ENCODE measurements around the gene CYP2A7.
A peak's percentile ranks its signal among the peaks of the same experiment; 100 is the strongest.
"Not testable (repeated sequence)": the region's sequence is repeated elsewhere in the genome, so short reads cannot be mapped to it uniquely, and the experiment has no call there.

Gene CYP2A7

GRCh38 chr19:40836754-40837429 lies 45.1 kb downstream of the CYP2A7 start:
- Histone ChIP-seq H3K4me3 (no peak overlapping the region), H3K27ac (no peak overlapping the region), H3K9me3 (ENCODE audit: low read depth, low read length) (no peaks in the 10 kb centered on the region), H3K36me3 (ENCODE audit: insufficient read depth, low read length) (no peaks in the 10 kb centered on the region), H3K9ac (ENCODE audit: insufficient read length) (no peak overlapping the region)
- no peak for DNase-seq (ENCODE audit: low read depth, low spot score)
- TF ChIP-seq POLR2AphosphoS5 (IDR thresholded peaks at IDR 0.05; ENCODE audit: borderline replicate concordance, low read depth, low read length): no peak
- no peak for TF ChIP-seq EZH2 (IDR thresholded peaks at IDR 0.05)

GRCh38 chr19:40833728-40834533 lies 48.1 kb downstream of the CYP2A7 start:
- H3K9ac ChIP-seq (ENCODE audit: insufficient read length); DNase-seq (ENCODE audit: low read depth, low spot score); H3K4me3 ChIP-seq; H3K9me3 ChIP-seq (ENCODE audit: low read depth, low read length); H3K27ac ChIP-seq; H3K36me3 ChIP-seq (ENCODE audit: insufficient read depth, low read length): not testable (repeated sequence)

- not testable (repeated sequence) for H3K9ac ChIP-seq (ENCODE audit: insufficient read length); H3K9me3 ChIP-seq (ENCODE audit: low read depth, low read length); H3K36me3 ChIP-seq (ENCODE audit: insufficient read depth, low read length); H3K4me3 ChIP-seq; DNase-seq (ENCODE audit: low read depth, low spot score)
- peak overlapping the region; percentile 81; the same call in 1 of the 2 replicates for H3K27ac ChIP-seq
Observed at GRCh38 chr19:40832431-40832790, 49.6 kb downstream of the CYP2A7 start.

GRCh38 chr19:40831502-40832430 lies 50.3 kb downstream of the CYP2A7 start:
- peak; percentile 55 for DNase-seq (ENCODE audit: low read depth, low spot score)
- no peaks in the 10 kb centered on the region for H3K9me3 ChIP-seq (ENCODE audit: low read depth, low read length)
- 0 out of 2 replicates have a peak overlapping the region, but pooled peaks have one; percentile 18 for H3K4me3 ChIP-seq
- no peaks in the 10 kb centered on the region for H3K36me3 ChIP-seq (ENCODE audit: insufficient read depth, low read length)
- TF ChIP-seq FOXP2 (optimal IDR thresholded peaks at IDR 0.05; ENCODE audit: control extremely low read depth, extremely low read length, insufficient read depth): no peak
- no peak for TF ChIP-seq POLR2AphosphoS5 (IDR thresholded peaks at IDR 0.05; ENCODE audit: borderline replicate concordance, low read depth, low read length)
- no peak for TF ChIP-seq EZH2 (IDR thresholded peaks at IDR 0.05)
- H3K9ac ChIP-seq (ENCODE audit: insufficient read length): peak overlapping the region; percentile 45
- peak overlapping the region; percentile 81 for H3K27ac ChIP-seq

GRCh38 chr19:40830741-40831140 lies 51.3 kb downstream of the CYP2A7 start:
- not testable (repeated sequence) for H3K27ac ChIP-seq; H3K4me3 ChIP-seq; H3K36me3 ChIP-seq (ENCODE audit: insufficient read depth, low read length); DNase-seq (ENCODE audit: low read depth, low spot score); H3K9ac ChIP-seq (ENCODE audit: insufficient read length); H3K9me3 ChIP-seq (ENCODE audit: low read depth, low read length)

GRCh38 chr19:40829205-40829604 lies 52.8 kb downstream of the CYP2A7 start:
- no peaks in the 10 kb centered on the region for H3K9me3 ChIP-seq (ENCODE audit: low read depth, low read length)
- no peak overlapping the region for H3K4me3 ChIP-seq
- no peak overlapping the region for H3K27ac ChIP-seq
- no peaks in the 10 kb centered on the region for H3K36me3 ChIP-seq (ENCODE audit: insufficient read depth, low read length)
- DNase-seq (ENCODE audit: low read depth, low spot score): no peak
- TF ChIP-seq POLR2AphosphoS5 (IDR thresholded peaks at IDR 0.05; ENCODE audit: borderline replicate concordance, low read depth, low read length) (no peak), FOXP2 (optimal IDR thresholded peaks at IDR 0.05; ENCODE audit: control extremely low read depth, extremely low read length, insufficient read depth) (no peak), EZH2 (IDR thresholded peaks at IDR 0.05) (no peak)
- H3K9ac ChIP-seq (ENCODE audit: insufficient read length): no peak overlapping the region

- Histone ChIP-seq H3K4me3 (no peak overlapping the region), H3K9ac (ENCODE audit: insufficient read length) (no peak overlapping the region), H3K36me3 (ENCODE audit: insufficient read depth, low read length) (no peaks in the 10 kb centered on the region), H3K9me3 (ENCODE audit: low read depth, low read length) (no peaks in the 10 kb centered on the region), H3K27ac (no peak overlapping the region)
- no peak for DNase-seq (ENCODE audit: low read depth, low spot score)
- TF ChIP-seq FOXP2 (optimal IDR thresholded peaks at IDR 0.05; ENCODE audit: control extremely low read depth, extremely low read length, insufficient read depth): no peak
- no peak for TF ChIP-seq POLR2AphosphoS5 (IDR thresholded peaks at IDR 0.05; ENCODE audit: borderline replicate concordance, low read depth, low read length)
- no peak for TF ChIP-seq EZH2 (IDR thresholded peaks at IDR 0.05)
Observed at GRCh38 chr19:40827386-40828247, 54.4 kb downstream of the CYP2A7 start.

GRCh38 chr19:40826699-40827385 lies 55.2 kb downstream of the CYP2A7 start:
- H3K9me3 ChIP-seq (ENCODE audit: low read depth, low read length); H3K36me3 ChIP-seq (ENCODE audit: insufficient read depth, low read length); DNase-seq (ENCODE audit: low read depth, low spot score); H3K9ac ChIP-seq (ENCODE audit: insufficient read length); H3K27ac ChIP-seq; H3K4me3 ChIP-seq: not testable (repeated sequence)

GRCh38 chr19:40826312-40826698 lies 55.7 kb downstream of the CYP2A7 start:
- not testable (repeated sequence) for H3K4me3 ChIP-seq; DNase-seq (ENCODE audit: low read depth, low spot score); H3K27ac ChIP-seq; H3K9ac ChIP-seq (ENCODE audit: insufficient read length); H3K36me3 ChIP-seq (ENCODE audit: insufficient read depth, low read length); H3K9me3 ChIP-seq (ENCODE audit: low read depth, low read length)

GRCh38 chr19:40825460-40826095 lies 56.5 kb downstream of the CYP2A7 start:
- H3K9me3 ChIP-seq (ENCODE audit: low read depth, low read length); H3K27ac ChIP-seq; H3K36me3 ChIP-seq (ENCODE audit: insufficient read depth, low read length); DNase-seq (ENCODE audit: low read depth, low spot score); H3K9ac ChIP-seq (ENCODE audit: insufficient read length); H3K4me3 ChIP-seq: not testable (repeated sequence)
